GM12801 (cell line): ENCODE measurements around the gene COMMD1.

Experiments used
- TF ChIP-seq, protein P1 (sequence below): IDR thresholded peaks from one replicate; pipeline ENCODE4 v1.5.1; 2011; ENCODE audit warnings: control low read depth; ENCODE audit not compliant: insufficient read length; ENCODE audit errors: extremely low read depth

The COMMD1 gene

DNA sequence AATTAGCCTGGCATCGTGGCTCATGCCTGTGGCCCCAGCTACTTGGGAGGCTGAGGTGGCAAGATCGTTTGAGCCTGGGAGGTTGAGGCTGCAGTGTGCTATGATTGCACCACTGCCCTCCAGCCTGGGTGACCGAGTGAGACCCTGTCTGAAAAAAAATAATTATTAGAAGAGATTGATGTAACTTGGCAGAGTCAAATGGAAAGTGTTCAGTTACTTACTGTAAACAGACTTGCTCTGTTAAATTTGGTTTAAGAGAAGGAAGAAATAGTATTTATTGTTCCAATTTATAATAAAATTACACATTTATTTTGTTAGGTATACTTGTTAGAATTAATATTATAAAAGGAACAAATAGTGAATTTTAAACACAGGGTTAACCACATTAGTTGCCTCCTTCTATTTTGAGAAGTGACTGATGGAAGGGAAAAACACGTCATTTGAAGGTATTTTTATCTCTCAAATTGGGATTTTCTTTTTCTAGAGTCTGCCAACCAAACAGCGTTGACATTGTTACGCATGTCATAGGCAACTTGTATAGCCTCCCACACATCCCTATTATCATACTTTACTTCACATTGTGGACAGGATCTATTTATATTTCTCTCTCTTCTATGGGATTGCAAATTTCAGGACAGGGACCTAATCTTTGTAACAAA is 171.6 kb downstream of the COMMD1 start:
- TF ChIP-seq, protein P1, sequence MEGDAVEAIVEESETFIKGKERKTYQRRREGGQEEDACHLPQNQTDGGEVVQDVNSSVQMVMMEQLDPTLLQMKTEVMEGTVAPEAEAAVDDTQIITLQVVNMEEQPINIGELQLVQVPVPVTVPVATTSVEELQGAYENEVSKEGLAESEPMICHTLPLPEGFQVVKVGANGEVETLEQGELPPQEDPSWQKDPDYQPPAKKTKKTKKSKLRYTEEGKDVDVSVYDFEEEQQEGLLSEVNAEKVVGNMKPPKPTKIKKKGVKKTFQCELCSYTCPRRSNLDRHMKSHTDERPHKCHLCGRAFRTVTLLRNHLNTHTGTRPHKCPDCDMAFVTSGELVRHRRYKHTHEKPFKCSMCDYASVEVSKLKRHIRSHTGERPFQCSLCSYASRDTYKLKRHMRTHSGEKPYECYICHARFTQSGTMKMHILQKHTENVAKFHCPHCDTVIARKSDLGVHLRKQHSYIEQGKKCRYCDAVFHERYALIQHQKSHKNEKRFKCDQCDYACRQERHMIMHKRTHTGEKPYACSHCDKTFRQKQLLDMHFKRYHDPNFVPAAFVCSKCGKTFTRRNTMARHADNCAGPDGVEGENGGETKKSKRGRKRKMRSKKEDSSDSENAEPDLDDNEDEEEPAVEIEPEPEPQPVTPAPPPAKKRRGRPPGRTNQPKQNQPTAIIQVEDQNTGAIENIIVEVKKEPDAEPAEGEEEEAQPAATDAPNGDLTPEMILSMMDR: no peak

DNA sequence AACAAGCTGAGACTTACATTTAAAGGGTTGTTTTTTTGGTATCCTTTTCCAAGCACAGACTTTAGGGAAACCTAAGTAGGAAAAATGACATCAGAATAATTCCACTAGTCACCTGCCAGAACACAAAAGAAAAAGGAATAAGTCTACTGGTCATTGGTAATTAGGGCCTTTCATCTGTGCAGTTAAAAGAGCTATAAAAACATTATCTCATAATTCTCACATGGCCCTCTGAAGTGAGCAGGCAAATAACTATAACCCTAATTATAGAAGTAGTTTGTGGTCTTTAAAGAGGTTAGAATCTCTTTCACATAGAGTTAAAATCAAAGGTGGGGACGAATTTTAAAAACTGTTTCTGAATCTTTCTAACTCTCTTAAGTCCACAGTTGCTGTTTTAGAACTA is 179.3 kb downstream of the COMMD1 start:
- TF ChIP-seq, protein P1: no peak

DNA sequence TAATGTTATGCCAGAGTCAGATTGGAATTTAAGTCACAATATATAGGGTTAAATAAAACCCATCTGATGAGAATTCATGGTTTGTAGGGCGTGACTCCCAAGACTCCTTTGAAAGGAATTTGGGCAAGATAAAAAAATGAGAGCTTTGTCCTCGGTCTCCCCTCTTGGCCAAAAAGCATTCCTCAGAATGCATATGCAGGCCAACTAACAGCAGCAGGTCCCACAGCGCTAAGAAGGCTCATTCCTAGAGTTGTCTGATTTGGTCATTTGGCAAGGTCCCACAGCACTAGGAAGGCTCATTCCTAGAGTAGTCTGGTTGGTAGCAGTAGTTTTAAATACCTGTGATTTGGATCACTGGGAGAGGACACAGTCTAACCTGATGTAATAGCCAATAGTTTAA is 184.2 kb downstream of the COMMD1 start:
- TF ChIP-seq, protein P1: no peak

- TF ChIP-seq, protein P1: no peak
Observed at GRCh38 chr2:62091471-62091870, 186.0 kb downstream of the COMMD1 start.

GRCh38 chr2:62099050-62099449 is 193.6 kb downstream of the COMMD1 start:
- TF ChIP-seq, protein P1: no peak

DNA sequence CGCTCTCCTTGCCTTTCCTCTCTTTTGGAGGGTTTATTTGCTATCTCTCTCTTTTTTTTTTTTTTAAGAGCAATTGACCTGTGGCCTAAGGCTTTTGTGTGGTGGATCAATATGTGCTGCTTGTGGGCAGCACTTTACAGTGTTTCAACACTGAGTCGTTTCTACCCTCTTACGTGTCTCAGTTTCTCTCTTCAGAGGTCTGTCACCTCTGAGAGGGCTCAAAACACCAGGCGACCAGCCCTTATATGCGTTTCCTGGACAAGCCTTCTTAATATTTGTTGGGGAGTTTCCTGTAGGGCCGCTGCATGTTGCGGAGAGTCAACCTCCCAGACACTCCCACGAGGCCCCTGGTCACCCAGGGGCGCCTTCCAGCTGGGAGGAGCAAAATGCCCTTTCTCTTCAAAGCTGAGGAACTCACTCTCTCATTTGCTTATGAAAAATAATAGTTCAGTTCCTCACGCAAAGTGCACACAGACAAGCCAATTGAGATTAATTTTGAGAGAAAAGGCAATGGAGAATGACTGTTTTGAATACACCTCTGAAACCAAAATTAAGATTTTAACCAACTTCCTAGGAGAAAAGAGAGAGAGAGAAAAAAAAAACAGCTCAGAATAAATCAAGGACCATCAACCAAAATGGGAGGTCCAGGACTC is 194.2 kb downstream of the COMMD1 start:
- TF ChIP-seq, protein P1: no peak

GRCh38 chr2:62101886-62102285 is 196.4 kb downstream of the COMMD1 start:
- TF ChIP-seq, protein P1: no peak
